ENCODE measurements around the gene PEX14.

The PEX14 gene

DNA sequence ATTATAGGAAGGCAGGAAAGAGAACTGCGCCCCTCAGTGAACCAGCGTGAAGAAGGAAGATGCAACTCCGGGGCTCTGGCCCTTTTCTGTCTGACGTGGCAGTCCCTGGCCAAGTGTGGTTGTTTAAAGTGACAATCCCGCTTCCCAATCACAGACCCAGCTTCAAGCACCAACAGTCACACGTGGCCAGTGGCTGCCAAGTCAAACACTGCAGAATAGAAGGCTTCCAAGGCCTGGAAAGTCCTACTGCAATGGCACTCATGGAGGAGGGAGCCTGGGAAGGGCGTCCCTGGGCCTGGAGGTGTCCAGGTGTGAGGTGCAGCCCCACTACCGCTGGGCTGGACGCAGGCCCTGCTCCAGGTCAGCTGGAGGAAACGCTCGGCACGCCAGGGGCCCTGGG lies 177.9 kb downstream of the PEX14 start:
- no peak overlapping the region for H3K4me3 ChIP-seq (ENCODE audit: low read depth, low read length)
- DNase-seq (ENCODE audit: low read depth), result no peak

DNA sequence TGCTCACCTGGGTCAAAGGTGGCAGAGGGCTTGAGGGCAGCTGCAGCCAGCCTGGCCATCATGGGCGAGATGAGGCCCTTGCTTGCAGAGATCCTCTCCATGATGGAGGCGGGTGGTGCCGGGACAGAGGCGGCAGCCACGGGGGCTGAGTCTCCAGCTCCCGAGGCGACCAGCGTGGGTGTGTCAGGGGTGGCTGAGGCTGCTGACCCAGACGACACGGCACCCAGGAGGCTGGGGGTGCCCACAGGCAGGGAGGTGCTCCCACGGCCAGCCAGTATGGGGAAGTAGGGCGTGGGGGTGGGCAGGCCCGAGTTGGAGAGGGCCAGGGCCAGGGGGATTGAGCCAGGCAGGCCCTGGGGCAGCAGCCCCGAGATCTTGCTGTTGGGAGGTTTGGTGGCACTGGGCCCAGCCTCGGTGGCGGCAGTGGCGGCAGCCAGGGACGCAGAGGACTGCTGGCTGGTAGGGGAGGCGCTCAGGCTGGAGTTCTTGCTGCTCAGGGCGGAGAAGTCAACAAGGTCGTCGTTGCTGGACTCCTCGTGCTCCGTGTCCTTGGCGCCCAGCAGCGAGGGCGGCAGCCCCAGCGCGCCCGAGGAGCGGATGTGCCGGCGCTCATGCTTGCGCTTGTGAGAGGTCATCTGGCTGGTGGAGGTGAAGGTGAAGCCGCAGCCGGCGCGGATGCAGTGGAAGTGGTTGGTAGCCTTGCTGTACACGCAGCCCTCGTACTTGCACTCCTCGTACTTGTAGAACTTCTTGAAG lies 178.8 kb downstream of the PEX14 start:
- H3K4me3 ChIP-seq (ENCODE audit: low read depth, low read length), result no peak overlapping the region
- no peak for DNase-seq (ENCODE audit: low read depth)

DNA sequence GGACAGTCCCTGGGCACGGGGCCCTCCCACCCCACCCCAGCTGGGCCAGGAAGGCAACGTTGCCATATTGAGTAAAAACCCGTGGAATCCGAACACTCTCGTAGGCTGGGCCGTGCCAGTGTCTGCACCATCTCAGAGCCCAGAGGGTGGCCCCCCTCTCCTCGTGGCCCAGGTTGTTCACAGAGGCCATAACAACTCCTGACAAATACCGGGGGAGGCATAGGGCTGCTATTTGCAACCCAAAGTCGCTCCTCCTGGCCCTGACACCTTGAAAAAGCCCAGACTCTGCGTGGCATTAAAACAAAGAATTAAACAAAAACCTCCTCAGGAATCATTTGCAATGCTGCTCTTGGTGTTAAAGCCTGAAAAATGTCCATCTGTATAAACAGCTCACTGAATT lies 180.3 kb downstream of the PEX14 start:
- H3K4me3 ChIP-seq (ENCODE audit: low read depth, low read length), result no peak overlapping the region
- no peak for DNase-seq (ENCODE audit: low read depth)

DNA sequence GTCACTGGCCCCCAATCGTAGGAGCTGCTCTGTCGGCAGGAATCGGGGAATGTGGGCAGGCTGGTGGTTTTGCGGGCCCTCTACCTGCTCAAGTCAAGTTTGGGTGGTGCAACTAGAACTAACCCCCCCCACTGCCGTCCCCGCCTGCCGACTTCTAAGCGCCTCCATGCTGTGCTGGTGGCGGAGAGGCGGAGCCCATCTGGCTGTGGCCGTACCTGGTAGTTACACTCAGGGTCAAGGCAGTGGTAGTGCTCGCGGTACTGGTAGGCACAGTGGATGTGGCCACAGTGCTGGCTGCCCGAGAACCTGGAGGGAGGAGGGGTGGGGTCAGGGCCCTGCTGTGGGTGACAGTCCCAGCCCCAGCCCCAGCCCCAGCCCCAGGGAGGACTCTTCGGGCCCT lies 181.7 kb downstream of the PEX14 start:
- DNase-seq (ENCODE audit: low read depth), result no peak
- H3K4me3 ChIP-seq (ENCODE audit: low read depth, low read length), result no peak overlapping the region

DNA sequence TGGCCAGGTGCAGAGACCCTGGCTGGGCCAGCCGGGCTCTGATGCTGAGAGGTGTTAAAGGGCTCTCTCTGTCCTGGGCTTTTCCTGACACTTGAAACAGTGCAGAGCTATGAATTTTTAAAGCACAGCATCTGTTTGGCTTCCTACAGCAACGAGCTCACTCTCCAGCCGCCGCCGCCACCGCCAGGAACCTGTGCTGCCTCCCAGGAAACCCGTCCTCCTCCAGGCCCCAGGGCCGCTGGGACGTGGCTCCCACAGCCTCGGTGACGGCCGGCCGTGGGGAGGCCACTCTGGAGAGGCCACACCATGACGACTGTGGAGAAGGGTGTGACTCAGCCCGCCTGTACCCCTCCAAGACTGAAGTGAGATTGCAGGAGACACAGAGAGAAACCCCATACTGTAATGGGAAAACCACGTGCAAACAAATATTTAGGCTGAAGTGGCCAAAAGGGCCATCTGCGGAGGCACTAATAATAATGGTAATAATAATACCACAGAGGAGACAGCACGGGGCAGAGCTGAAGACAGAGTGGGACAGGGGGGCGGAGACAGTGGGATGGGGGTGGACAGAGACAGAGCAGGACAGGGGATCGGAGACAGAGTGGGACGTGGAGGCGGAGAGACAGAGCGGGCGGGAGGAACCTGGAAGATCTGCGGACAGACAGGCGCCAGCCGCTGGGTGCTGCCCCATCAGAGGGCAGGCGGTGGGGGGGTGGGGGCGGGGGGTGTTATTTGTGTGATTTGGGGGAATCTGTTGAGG lies 182.5 kb downstream of the PEX14 start:
- DNase-seq (ENCODE audit: low read depth), result no peak
- no peak overlapping the region for H3K4me3 ChIP-seq (ENCODE audit: low read depth, low read length)

DNA sequence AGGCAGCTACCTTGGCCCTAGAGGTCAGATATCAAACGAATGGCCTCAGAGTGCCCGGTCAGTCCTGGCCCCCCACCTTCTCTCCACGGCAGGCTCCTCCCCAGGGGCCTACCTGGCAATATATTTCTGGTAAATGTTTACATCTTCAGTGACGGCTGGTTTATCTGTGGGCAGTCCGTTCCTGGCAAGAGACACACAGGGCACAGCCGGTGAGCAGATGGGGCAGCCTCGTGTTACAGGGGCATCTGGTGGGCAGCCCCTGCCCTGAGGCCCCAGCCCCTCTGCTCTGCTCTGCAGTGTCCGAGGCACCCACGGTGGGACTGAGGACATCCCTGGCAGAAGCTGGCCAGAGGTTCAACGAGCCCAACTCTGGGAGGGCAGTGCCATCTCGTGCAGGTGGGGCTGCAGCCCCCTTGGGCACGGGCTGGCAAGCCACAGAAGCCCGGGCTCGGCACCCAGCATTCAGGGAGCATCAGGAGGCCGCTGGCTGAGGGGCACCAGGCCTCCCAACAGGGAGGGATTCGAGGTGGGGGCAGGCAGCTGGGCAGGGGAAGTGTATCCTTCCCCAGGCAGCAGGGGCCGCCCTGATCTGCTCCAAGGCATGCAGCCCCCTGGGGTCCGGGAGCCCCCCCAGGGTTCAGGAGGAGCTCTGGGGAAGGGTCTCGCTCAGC lies 183.8 kb downstream of the PEX14 start:
- no peak for DNase-seq (ENCODE audit: low read depth)
- H3K4me3 ChIP-seq (ENCODE audit: low read depth, low read length), result no peak overlapping the region

DNA sequence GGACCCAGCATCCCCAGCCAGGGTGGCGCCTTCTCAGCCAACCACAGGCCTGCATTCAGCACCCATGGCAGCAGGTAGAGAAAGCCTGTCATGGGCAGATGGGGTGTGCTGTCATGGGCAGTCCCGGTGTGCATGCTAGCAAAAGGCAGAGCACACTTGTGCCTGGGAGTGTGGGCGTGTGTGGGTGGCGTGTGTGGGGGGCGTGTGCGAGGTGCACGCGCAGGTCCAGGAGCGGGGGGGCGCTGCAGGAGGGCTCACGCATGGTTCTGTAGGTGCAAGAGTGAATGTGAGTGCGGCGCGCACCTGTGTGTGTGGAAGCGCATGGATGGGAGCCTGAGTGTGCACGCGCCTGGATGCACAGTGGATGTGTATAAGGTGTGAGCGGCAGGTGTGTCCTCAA lies 184.5 kb downstream of the PEX14 start:
- no peak for DNase-seq (ENCODE audit: low read depth)
- H3K4me3 ChIP-seq (ENCODE audit: low read depth, low read length), result no peak overlapping the region

DNA sequence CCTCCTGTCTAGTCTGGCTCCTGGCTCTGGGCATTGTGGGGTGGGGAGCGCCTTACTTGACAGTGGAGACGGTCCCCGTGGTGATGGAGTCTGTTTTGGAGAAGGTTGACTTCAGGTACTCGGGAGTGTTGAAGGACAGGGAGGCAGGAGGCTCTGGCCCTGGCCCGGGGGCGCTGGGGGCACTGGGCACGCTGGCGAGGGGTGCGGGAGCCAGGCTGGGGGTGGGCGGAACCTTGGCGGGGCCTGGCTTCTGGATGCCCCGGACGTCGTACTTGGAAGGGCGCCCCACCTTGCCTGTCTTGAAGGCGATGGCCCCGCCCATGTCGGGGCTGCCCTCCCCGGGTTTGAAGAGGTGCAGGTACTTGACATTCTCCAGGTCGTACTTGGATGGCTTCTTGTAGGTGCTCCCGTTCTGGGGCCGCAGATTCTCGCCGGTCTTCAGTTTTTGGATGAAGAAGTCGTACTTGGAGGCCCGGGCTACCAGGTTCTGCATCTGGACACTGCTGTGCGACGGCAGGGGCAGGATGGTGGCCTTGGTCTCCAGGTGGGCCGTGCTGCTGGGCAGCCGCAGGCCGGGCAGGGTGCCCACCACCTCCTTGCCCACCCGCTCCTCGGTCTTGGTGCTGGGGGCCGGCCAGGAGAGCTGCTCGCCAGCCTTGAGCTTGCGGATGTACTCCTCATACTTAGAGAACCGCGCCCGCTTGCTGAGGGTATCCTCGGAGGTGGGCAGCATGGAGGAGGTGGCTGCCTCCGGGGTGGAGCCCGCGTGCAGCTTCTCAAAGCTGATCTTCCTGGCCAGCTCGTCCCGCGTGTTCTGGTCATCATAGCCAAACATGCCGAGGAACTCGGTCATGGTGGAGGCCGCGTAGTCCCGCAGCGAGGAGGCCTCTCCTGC lies 185.1 kb downstream of the PEX14 start:
- no peak overlapping the region for H3K4me3 ChIP-seq (ENCODE audit: low read depth, low read length)
- no peak for DNase-seq (ENCODE audit: low read depth)

DNA sequence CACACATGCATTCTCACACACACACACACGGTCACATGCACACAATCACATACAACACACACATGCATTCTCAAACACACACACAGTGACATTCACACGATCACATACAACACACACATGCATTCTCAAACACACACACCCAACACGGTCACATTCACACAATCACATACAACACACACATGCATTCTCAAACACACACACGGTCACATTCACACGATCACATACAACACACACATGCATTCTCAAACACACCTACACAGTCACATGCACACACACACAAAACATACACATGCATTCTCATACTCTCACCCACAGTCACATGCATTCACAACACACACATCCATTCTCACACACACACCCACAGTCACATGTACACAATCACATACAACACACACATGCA lies 186.7 kb downstream of the PEX14 start:
- no peak overlapping the region for H3K4me3 ChIP-seq (ENCODE audit: low read depth, low read length)
- no peak for DNase-seq (ENCODE audit: low read depth)

DNA sequence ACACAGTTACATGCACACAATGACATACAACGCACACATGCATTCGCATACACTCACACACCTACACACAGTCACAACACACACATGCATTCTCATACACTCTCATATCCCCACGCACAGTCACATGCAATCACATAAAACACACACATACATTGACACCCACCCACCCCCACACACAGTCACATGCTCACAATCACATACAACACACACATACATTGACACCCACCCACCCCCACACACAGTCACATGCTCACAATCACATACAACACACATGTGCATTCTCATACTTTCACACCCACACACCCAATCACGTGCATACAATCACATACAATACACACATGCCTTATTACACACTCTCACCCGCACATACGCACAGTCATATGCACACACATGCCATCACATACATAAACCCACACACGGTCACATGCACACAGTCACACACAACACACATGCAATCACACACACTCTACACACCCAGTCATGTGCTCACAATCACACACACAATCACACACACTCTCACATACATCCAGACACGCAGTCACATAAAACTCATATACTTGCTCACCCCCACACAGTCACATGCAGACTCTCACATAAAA lies 187.4 kb downstream of the PEX14 start:
- H3K4me3 ChIP-seq (ENCODE audit: low read depth, low read length), result no peak overlapping the region
- DNase-seq (ENCODE audit: low read depth), result no peak

DNA sequence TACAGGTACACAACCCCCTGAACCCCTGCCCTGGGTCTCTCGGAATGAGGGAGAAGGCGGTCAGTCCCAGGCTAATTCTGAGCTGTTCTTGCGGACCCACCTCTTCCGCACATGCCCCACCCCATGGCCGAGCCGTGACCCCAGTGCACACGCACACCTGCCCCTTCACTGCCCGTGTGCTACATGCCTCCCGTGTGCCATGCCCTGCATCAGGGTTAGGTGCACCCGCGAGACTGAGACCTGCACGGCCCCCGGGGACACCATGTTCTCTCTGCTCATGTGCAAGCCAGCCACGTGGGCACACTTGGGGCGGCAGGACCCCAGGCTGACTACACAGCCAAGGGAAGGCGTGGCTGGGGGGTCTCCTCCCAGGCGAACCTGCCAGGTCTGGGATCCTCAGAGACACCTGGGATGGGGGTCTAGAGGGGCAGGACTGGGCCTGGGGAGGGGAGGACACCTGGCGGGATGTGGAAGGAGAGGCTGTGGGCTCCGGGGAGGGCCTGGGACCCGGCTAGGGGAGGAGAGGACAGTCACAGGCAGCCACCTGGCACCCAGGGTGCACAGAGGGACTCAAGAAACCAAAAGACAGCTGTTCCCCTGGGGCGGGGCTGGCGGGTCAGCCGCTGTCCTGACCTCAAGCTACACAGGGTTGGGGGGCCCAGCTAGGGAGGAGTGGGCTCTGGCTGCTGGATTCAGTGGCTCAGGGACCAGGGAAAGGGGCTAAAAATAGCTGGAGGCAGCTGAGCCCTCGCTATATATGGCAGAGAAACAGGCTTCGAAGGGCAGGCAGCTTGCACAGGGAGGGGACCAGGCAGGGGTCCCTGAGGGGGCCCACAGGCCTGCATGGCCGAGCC lies 188.3 kb downstream of the PEX14 start:
- DNase-seq (ENCODE audit: low read depth), result no peak
- H3K4me3 ChIP-seq (ENCODE audit: low read depth, low read length), result no peak overlapping the region

DNA sequence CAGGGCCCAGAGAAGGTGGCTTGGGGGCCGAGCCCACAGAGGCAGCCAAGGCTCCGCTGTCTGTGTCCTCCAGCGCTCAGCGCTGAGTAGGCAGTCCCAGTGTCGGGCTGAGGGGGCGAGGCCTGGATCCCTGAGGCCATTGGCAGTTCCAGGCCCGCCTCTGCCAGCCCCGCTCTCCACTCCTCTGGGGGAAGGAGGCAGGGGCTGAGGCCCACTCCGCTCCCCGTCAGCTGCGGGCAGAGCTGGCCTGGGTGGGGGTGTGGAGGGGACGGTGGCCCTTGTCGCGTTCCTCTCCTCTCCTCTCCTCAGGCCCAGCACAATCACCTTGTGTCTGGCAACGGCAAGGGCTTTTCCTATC lies 188.9 kb downstream of the PEX14 start:
- H3K4me3 ChIP-seq (ENCODE audit: low read depth, low read length), result no peak overlapping the region

DNA sequence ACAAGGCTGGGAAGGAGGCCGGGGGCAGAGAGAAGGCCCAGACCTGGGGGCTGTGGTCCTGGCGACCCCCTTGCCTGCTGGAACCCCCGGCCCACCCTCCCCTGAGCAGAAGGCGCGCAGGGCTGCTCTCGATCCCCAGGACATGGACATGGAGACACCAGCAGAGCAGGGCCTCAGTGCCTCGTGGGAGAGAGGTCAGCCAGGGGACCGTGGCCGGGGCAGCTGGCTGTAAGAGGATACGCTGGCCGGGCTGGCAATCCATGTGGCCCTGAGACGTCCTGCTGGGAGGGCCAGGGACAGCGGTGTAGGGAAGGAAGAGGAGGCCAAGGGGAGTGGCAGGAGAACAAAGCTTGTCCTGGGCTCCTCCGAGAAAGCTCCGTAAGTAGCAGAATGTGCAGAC lies 189.5 kb downstream of the PEX14 start:
- DNase-seq (ENCODE audit: low read depth), result no peak

More for the DNA sequence above, 188.9 kb downstream of the PEX14 start:
- no peak for DNase-seq (ENCODE audit: low read depth)

DNA sequence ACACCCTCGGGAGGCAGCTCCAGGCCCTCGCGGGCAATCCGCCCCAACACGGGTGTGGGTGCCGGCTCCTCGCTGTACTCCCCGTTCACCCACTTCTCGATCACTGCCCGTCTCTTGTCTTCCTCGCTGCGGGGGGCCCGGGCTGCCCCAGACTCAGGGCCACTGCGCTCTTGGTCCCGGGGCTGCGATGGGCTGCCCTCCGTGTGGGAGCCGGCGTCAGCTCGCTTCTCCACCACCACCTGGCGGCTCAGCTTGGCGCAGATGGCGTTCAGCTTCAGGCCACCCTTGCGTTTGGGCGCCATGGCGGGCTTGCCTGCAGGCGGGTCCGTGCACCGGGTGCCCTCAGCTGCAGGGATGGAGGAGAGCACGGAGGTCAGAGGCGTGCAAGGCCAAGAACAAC lies 190.5 kb downstream of the PEX14 start:
- H3K4me3 ChIP-seq (ENCODE audit: low read depth, low read length), result no peak overlapping the region
- DNase-seq (ENCODE audit: low read depth), result no peak

More for the DNA sequence above, 189.5 kb downstream of the PEX14 start:
- H3K4me3 ChIP-seq (ENCODE audit: low read depth, low read length), result no peak overlapping the region

DNA sequence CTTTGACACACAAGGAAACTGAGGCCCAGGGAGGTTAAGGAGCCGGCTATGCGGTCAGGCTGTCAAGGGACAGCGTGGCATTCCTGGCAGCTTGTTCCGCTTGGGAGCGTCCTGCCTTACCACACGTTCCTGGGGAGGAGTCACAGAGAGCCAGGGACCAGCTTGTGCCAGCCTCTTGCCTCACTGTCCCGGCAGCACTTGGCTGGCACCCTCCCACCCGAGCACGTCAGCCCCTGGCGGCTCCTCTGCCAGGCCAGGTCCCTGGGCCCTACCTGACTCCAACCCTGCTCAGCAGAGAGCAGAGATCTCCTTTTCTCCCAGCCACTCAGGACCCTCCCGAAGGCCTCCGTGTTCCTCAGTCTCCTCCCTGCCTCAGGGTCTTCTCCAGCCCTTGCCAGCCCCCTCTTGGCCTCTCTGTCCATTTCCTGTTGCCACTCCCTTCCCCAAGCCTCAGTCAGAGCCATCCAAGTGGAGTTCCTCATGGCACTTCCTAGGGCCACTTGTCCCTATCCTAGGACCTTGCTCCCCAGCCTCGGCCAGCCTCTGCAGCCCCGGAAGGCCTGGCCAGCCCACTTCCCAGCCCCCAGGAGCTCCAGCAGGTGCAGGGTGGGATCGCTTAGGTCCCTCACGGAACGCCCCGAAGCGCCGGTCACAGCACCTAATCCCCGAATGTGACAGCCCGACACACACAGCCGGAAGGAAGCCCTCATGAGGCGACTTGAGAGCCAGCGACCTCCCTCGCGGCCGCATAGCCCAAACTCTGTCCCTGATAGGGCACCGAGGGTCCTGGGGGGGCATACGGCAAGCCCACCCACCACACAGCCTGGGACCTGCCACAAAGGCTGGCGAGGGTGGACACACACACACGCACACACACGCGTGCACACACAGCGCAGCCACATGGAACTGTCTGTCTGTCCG lies 191.4 kb downstream of the PEX14 start:
- no peak for DNase-seq (ENCODE audit: low read depth)
- no peak overlapping the region for H3K4me3 ChIP-seq (ENCODE audit: low read depth, low read length)

DNA sequence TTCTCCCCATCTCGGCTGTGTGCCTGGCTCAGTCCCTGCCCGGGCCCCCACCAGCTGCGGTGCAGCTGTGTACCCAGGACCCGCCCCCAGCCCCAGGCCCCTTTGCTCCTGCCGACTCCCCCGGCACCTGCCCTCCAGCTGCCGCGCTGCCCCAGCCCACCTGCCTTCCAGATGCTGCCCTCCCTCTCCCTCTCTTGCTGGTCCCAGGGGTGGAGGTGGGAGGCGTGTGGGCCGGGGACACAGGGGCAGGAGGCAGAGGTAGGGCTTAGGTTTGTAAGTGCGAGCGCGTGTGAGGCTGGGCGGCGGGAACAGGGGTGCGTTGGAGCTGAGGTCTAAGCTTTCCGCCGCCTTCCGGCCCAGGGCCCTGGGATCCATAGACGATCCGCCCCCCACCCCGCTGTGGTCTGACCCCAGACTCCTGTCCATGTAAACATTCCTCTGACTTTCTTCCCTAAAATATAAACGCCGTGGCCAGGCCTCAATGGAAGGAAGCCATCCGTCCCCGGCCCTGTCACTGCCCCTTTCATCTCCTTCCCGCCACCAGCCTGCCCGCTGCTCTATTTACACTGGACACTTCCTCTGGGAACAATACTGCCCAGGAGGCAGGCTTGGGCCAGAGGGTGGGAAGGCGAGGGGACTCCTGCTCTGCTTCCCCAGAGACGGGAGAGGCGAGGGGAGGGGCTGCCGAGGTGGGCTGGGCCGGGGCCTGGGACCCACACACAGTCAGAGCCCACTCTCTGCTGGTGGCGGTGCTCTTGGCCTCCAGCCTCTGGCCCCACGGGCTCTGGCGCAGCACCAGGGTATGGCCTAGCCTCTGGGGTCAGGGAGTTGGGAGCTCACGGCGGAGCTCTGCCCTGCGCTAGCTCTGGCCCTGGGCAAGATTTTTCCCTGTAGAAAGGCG lies 193.4 kb downstream of the PEX14 start:
- H3K4me3 ChIP-seq (ENCODE audit: low read depth, low read length), result no peak overlapping the region
- no peak for DNase-seq (ENCODE audit: low read depth)

Data from skeletal muscle cell (primary cell).